Measurements from ENCODE around the gene SUPT6H.

DNA sequence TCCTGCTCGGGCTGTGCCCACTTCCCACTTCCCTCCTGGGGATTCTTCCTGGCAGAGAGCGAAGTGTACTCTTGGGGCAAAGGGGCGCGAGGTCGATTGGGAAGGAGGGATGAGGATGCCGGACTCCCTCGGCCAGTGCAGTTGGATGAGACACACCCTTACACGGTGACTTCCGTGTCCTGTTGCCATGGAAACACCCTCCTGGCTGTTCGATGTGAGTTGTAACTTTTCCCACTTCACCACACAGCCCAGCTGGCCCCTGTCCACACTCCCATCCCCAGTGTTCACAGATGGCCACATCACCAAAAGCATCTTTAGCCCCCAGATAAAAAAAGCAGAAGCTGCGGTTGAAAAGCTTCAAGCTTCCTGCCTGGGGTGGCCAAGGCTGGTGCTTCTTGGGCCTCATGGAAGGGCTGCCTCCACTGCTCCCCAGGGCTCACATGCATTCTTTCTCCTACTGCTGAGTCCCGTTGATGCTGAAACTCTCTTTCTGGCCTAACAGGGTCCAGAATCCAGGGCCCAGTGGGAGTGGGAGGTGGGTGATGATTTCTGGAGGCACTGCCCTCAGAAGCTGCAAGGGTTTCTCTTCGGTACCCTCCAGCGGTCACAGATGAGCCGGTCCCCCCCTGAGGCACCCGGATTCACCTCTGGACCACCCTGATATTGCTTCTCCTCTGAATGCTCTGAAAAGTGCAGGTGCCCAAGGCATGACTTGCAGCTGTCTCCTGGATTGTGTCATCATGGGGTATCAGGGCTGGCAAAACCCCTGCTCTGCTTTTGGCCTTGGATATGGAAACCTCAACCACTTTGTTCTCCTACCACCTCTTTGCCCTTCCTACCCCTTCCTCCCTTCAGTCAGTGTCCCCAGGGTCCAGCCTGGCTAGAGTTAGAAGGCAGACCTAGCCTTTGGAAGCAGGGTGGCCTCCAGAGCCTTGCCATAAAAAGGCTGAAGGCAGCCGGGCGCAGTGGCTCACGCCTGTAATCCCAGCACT, 79.6 kb downstream of the SUPT6H start:
- TF ChIP-seq, protein P1, sequence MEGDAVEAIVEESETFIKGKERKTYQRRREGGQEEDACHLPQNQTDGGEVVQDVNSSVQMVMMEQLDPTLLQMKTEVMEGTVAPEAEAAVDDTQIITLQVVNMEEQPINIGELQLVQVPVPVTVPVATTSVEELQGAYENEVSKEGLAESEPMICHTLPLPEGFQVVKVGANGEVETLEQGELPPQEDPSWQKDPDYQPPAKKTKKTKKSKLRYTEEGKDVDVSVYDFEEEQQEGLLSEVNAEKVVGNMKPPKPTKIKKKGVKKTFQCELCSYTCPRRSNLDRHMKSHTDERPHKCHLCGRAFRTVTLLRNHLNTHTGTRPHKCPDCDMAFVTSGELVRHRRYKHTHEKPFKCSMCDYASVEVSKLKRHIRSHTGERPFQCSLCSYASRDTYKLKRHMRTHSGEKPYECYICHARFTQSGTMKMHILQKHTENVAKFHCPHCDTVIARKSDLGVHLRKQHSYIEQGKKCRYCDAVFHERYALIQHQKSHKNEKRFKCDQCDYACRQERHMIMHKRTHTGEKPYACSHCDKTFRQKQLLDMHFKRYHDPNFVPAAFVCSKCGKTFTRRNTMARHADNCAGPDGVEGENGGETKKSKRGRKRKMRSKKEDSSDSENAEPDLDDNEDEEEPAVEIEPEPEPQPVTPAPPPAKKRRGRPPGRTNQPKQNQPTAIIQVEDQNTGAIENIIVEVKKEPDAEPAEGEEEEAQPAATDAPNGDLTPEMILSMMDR (IDR thresholded peaks at IDR 0.05; ENCODE audit: control extremely low read depth in 1 of 3, insufficient read depth in 1 of 3, low read depth in 1 of 3, low read length in 3 of 3) = no peak
- TF ChIP-seq POLR2AphosphoS5 (IDR thresholded peaks at IDR 0.05; ENCODE audit: low read depth, low read length) (no peak), JUND (IDR thresholded peaks at IDR 0.05; ENCODE audit: low read length) (no peak), POLR2A (IDR thresholded peaks at IDR 0.05; ENCODE audit: control extremely low read depth in 1 of 2, low read depth in 2 of 2, low read length in 2 of 2) (no peak), JUN (IDR thresholded peaks at IDR 0.05; ENCODE audit: low read depth, low read length) (no peak)
- TF ChIP-seq, protein P2, sequence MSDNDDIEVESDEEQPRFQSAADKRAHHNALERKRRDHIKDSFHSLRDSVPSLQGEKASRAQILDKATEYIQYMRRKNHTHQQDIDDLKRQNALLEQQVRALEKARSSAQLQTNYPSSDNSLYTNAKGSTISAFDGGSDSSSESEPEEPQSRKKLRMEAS (IDR thresholded peaks at IDR 0.05) = no peak

Data from H1 (cell line).